Lung (tissue), 12 donors: ENCODE results near the gene PRDM16. TPM values are rescaled to one million over a fixed set of nuclear protein-coding genes. Genes with fewer than 3 reads are reported as not detected.

Experiments used
- ATAC-seq: fragments of 200-7000 bp; cut with Tn5 transposase; one replicate; pipeline ENCODE4 v1.9.1; 2020; ENCODE audit warnings: moderate number of reproducible peaks; ENCODE audit not compliant: insufficient read depth, low FRiP score
- DNase-seq, 3 donors: peaks; one replicate each; pipeline ENCODE4 v3.0.0-alpha.2; 2013 to 2017
- H3K27ac ChIP-seq, 2 donors: one replicate each; pipeline ENCODE4 v1.5.1; 2013; ENCODE audit warnings: mild to moderate bottlenecking in 2 of 2, moderate library complexity in 2 of 2, control low read depth in 1 of 2, inconsistent platforms in 1 of 2, low read depth in 1 of 2, low read length in 1 of 2
- H3K27me3 ChIP-seq, 3 donors: one replicate each; pipeline ENCODE4 v1.5.1; 2013; ENCODE audit warnings: low read length in 2 of 3; ENCODE audit not compliant: control insufficient read depth in 3 of 3, insufficient read depth in 3 of 3
- H3K36me3 ChIP-seq, 4 donors: one replicate each; pipeline ENCODE4 v1.5.1; 2013; ENCODE audit warnings: low read length in 4 of 4, mild to moderate bottlenecking in 1 of 4, moderate library complexity in 1 of 4; ENCODE audit not compliant: control insufficient read depth in 4 of 4, insufficient read depth in 4 of 4
- H3K4me1 ChIP-seq, 5 donors: one replicate each; pipeline ENCODE4 v1.5.1; 2013; ENCODE audit warnings: low read length in 5 of 5, mild to moderate bottlenecking in 2 of 5, moderate library complexity in 1 of 5; ENCODE audit not compliant: control insufficient read depth in 5 of 5, insufficient read depth in 5 of 5
- H3K4me3 ChIP-seq: one replicate; pipeline ENCODE4 v1.5.1; 2013; ENCODE audit warnings: mild to moderate bottlenecking, control low read depth, moderate library complexity
- H3K9ac ChIP-seq, 2 donors: one replicate each; pipeline ENCODE4 v1.5.1; 2013; ENCODE audit warnings: low read length in 2 of 2, control low read depth in 1 of 2; ENCODE audit not compliant: insufficient read depth in 1 of 2
- H3K9me3 ChIP-seq, 4 donors: one replicate each; pipeline ENCODE4 v1.5.1; 2013; ENCODE audit warnings: low read length in 3 of 4, mild to moderate bottlenecking in 1 of 4, moderate library complexity in 1 of 4; ENCODE audit not compliant: control insufficient read depth in 4 of 4, insufficient read depth in 3 of 4
- CTCF ChIP-seq: IDR thresholded peaks from 2 replicates; pipeline ENCODE4 v1.5.1; 2012; ENCODE audit warnings: mild to moderate bottlenecking; ENCODE audit errors: control extremely low read depth, extremely low read depth
- WGBS, 2 donors: extraction: QIAGEN DNeasy Blood & Tissue Kit; methylation state at CpG; one replicate each; pipeline ENCODE4 v1.1.7; 2013; 5-methylcytosine and 5-hydroxymethylcytosine counted together
- polyA plus RNA-seq, 2 donors: library from polyadenylated mRNA; stranded (reverse); fragments of 200-250 nt; gene quantifications; one replicate each; pipeline ENCODE4 v1.2.1, GENCODE V29; 2013
- total RNA-seq, 2 donors: library from RNA; depleted of rRNA in 1 of 2; stranded (reverse); fragments of >200 nt in 1 of 2; gene quantifications; one replicate each; pipeline ENCODE4 v1.2.1, GENCODE V29; 2014 to 2021
- donor health status: control.
- donor health status: control.
- donor health status: Bipolar disorder and iron deficiency.
- donor health status: healthy.
- donor health status: DM: yes; HTN: yes; CAD: no.

PRDM16 gene
- total and polyA plus RNA-seq, 4 donors, result 2.4 to 36.5 (median 13.1) TPM

- ATAC-seq (no peak), DNase-seq (no peak)
- H3K27me3 ChIP-seq, result peaks cover 0 to 9% (median 6%) of the 10 kb centered on the region in 3 donors
- 77 to 79% methylated on average over 17 of the region's 17 CpGs for WGBS, 2 donors
- TF ChIP-seq CTCF, result no peak
- no peaks in the 10 kb centered on the region for H3K36me3 ChIP-seq
- H3K9me3 ChIP-seq, result peaks cover 0 to 4% (median 0%) of the 10 kb centered on the region in 4 donors
- H3K9ac ChIP-seq, result no peak overlapping the region
- no peak overlapping the region for H3K27ac ChIP-seq
- H3K4me1 ChIP-seq, result peaks cover 0 to 17% (median 0%) of the 10 kb centered on the region in 5 donors
- no peak overlapping the region for H3K4me3 ChIP-seq
Measured at GRCh38 chr1:3251807-3252428, 182.9 kb downstream of the PRDM16 start.

- Histone ChIP-seq H3K9ac (no peak overlapping the region), H3K36me3 (no peaks in the 10 kb centered on the region), H3K4me1 (peaks cover 0 to 10% (median 0%) of the 10 kb centered on the region in 5 donors), H3K4me3 (no peak overlapping the region), H3K27ac (no peak overlapping the region), H3K9me3 (peaks cover 0 to 10% (median 0%) of the 10 kb centered on the region in 4 donors), H3K27me3 (peaks cover 0 to under 1% (median 0%) of the 10 kb centered on the region in 3 donors)
- ATAC-seq (no peak), DNase-seq (no peak)
- 93 to 96% methylated on average over 15 of the region's 15 CpGs for WGBS, 2 donors
- TF ChIP-seq CTCF, result no peak
Measured at GRCh38 chr1:3255680-3256079, 186.7 kb downstream of the PRDM16 start.

GRCh38 chr1:3257788-3258187 lies 188.8 kb downstream of the PRDM16 start:
- Histone ChIP-seq H3K4me3 (no peak overlapping the region), H3K27ac (no peak overlapping the region), H3K27me3 (peaks cover 0 to 3% (median 0%) of the 10 kb centered on the region in 3 donors), H3K9me3 (peaks cover 0 to 10% (median 0%) of the 10 kb centered on the region in 4 donors), H3K36me3 (no peaks in the 10 kb centered on the region), H3K4me1 (peaks cover 0 to 10% (median 0%) of the 10 kb centered on the region in 5 donors), H3K9ac (no peak overlapping the region)
- TF ChIP-seq CTCF, result no peak
- DNase-seq, result no peak
- WGBS, 2 donors, result 94 to 96% methylated on average over 4 of the region's 4 CpGs
- ATAC-seq, result no peak
